Kidney glomerular epithelial cell (primary cell): ENCODE measurements around the gene GRIA3.
"Not testable (repeated sequence)": the region's sequence is repeated elsewhere in the genome, so short reads cannot be mapped to it uniquely, and the experiment has no call there.

Experiments
- DNase-seq: peaks from one replicate; lab custom pipeline; 2025; lab: John Stamatoyannopoulos, UW

The GRIA3 gene

GRCh38 chrX:123455693-123456092 is 271.6 kb downstream of the GRIA3 start:
- DNase-seq, result no peak

GRCh38 chrX:123464709-123465108 is 280.6 kb downstream of the GRIA3 start:
- DNase-seq, result no peak

- DNase-seq, result no peak
Measured at GRCh38 chrX:123468481-123468880, 284.4 kb downstream of the GRIA3 start.

GRCh38 chrX:123475068-123475724 is 291.1 kb downstream of the GRIA3 start:
- DNase-seq, result no peak

- no peak for DNase-seq
Measured at GRCh38 chrX:123476611-123477219, 292.6 kb downstream of the GRIA3 start.

- no peak for DNase-seq
Measured at GRCh38 chrX:123477673-123478072, 293.6 kb downstream of the GRIA3 start.

GRCh38 chrX:123481913-123482851 is 298.1 kb downstream of the GRIA3 start:
- no peak for DNase-seq

GRCh38 chrX:123486297-123486696 is 302.2 kb downstream of the GRIA3 start:
- no peak for DNase-seq

- DNase-seq, result no peak
Measured at GRCh38 chrX:123487236-123487635, 303.2 kb downstream of the GRIA3 start.

- no peak for DNase-seq
Measured at GRCh38 chrX:123487669-123488068, 303.6 kb downstream of the GRIA3 start.

- no peak for DNase-seq
Measured at GRCh38 chrX:123489011-123489410, 304.9 kb downstream of the GRIA3 start.

GRCh38 chrX:123493857-123494256 is 309.8 kb downstream of the GRIA3 start:
- DNase-seq, result no peak

- no peak for DNase-seq
Measured at GRCh38 chrX:123499787-123500186, 315.7 kb downstream of the GRIA3 start.

GRCh38 chrX:123504047-123504446 is 320.0 kb downstream of the GRIA3 start:
- no peak for DNase-seq

- no peak for DNase-seq
Measured at GRCh38 chrX:123504630-123505270, 320.7 kb downstream of the GRIA3 start.

- DNase-seq, result no peak
Measured at GRCh38 chrX:123513585-123514278, 329.7 kb downstream of the GRIA3 start.

GRCh38 chrX:123514279-123514640 is 330.2 kb downstream of the GRIA3 start:
- DNase-seq, result not testable (repeated sequence)

GRCh38 chrX:123518791-123519190 is 334.7 kb downstream of the GRIA3 start:
- no peak for DNase-seq

GRCh38 chrX:123525123-123525725 is 341.1 kb downstream of the GRIA3 start:
- no peak for DNase-seq

GRCh38 chrX:123530726-123531125 is 346.6 kb downstream of the GRIA3 start:
- not testable (repeated sequence) for DNase-seq
